Endothelial cell of umbilical vein (primary cell): Measurements from ENCODE around the gene TMEM40.

Experiments
- CTCF ChIP-seq, 2 donors: IDR thresholded peaks; 1 replicate in 1 of 2; 2 replicates in 1 of 2; pipeline ENCODE4 v1.5.1; 2011; ENCODE audit warnings: low read length in 2 of 2, mild to moderate bottlenecking in 2 of 2, moderate library complexity in 2 of 2, control low read depth in 1 of 2, inconsistent platforms in 1 of 2, low read depth in 1 of 2; ENCODE audit not compliant: insufficient read depth in 1 of 2; ENCODE audit errors: extremely low read depth in 1 of 2
- EZH2 ChIP-seq: IDR thresholded peaks from 2 replicates; pipeline ENCODE4 v1.6.1; 2012; ENCODE audit warnings: borderline replicate concordance, low read depth, mild to moderate bottlenecking, moderate library complexity, low read length, inconsistent platforms; ENCODE audit not compliant: severe bottlenecking
- FOS ChIP-seq: IDR thresholded peaks from 2 replicates; pipeline ENCODE4 v1.6.1; 2011; ENCODE audit warnings: mild to moderate bottlenecking, low read length, moderate library complexity, borderline replicate concordance; ENCODE audit not compliant: insufficient read depth
- JUN ChIP-seq: IDR thresholded peaks from 2 replicates; pipeline ENCODE4 v1.6.1; 2011; ENCODE audit warnings: borderline replicate concordance, low read depth; ENCODE audit not compliant: insufficient read length, insufficient read depth
- MYC ChIP-seq: IDR thresholded peaks from one replicate; pipeline ENCODE4 v1.6.1; 2011; ENCODE audit warnings: mild to moderate bottlenecking, low read depth, low read length
- POLR2A ChIP-seq: IDR thresholded peaks from 2 replicates; pipeline ENCODE4 v1.6.1; 2012; ENCODE audit warnings: low read depth, mild to moderate bottlenecking, control low read depth, low read length
- POLR2AphosphoS5 ChIP-seq: IDR thresholded peaks from 2 replicates; pipeline ENCODE4 v1.6.1; 2012; ENCODE audit warnings: low read depth, mild to moderate bottlenecking, control low read depth, low read length, moderate library complexity; ENCODE audit not compliant: insufficient read depth
- TF ChIP-seq, protein P1 (sequence below): IDR thresholded peaks from 2 replicates; pipeline ENCODE4 v1.6.1; 2011; ENCODE audit not compliant: insufficient read depth, insufficient read length

GRCh38 chr3:12750658-12751071 lies 8.4 kb downstream of the TMEM40 start:
- no peak for TF ChIP-seq CTCF (IDR thresholded peaks at IDR 0.05; ENCODE audit: extremely low read depth in 1 of 2, insufficient read depth in 1 of 2, low read depth in 1 of 2, low read length in 2 of 2)
- TF ChIP-seq POLR2AphosphoS5: no peak
- TF ChIP-seq, protein P1, sequence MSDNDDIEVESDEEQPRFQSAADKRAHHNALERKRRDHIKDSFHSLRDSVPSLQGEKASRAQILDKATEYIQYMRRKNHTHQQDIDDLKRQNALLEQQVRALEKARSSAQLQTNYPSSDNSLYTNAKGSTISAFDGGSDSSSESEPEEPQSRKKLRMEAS: no peak
- no peak for TF ChIP-seq EZH2
- TF ChIP-seq POLR2A: no peak
- TF ChIP-seq MYC: no peak
- TF ChIP-seq JUN: no peak
- TF ChIP-seq FOS: no peak
